Mesothelial cell of epicardium (in vitro differentiated cells): ENCODE measurements around the gene GNA12. TPM values are rescaled to one million over a fixed set of nuclear protein-coding genes. Genes with fewer than 3 reads are reported as not detected.

Source experiments
- DNase-seq, 2 experiments: peaks; one replicate each; pipeline ENCODE4 v3.0.0; 2021; ENCODE audit warnings: low spot score in 2 of 2; ENCODE audit not compliant: unreplicated experiment in 2 of 2
- H3K27ac Mint-ChIP-seq: 2 replicates; pipeline ENCODE4 v1.8.0; 2021; ENCODE audit warnings: mixed read lengths
- H3K27me3 Mint-ChIP-seq: 2 replicates; pipeline ENCODE4 v1.8.0; 2021; ENCODE audit warnings: low read depth, mixed read lengths
- H3K36me3 Mint-ChIP-seq: 2 replicates; pipeline ENCODE4 v1.8.0; 2021; ENCODE audit warnings: mixed read lengths
- H3K4me1 Mint-ChIP-seq: 2 replicates; pipeline ENCODE4 v1.8.0; 2021; ENCODE audit warnings: mixed read lengths
- H3K4me3 Mint-ChIP-seq: 2 replicates; pipeline ENCODE4 v1.8.0; 2021; ENCODE audit warnings: mild to moderate bottlenecking, moderate library complexity, mixed read lengths
- H3K9me3 Mint-ChIP-seq: 2 replicates; pipeline ENCODE4 v1.8.0; 2021; ENCODE audit warnings: mixed read lengths
- CTCF ChIP-seq: fragments of 200-600 bp; sonication (generic); IDR thresholded peaks from one replicate; pipeline ENCODE4 v1.5.0; 2021; ENCODE audit warnings: antibody characterized with exemption; ENCODE audit not compliant: unreplicated experiment
- total RNA-seq: library from RNA; stranded (reverse); gene quantifications from 3 replicates; pipeline ENCODE4 v1.2.1, GENCODE V29; 2021

GNA12 gene
- total RNA-seq, 1 donor from 2014 or later, result 57.1 TPM

- Mint-ChIP-seq H3K27ac (peak overlapping the region; percentile 80), H3K9me3 (no peaks in the 10 kb centered on the region), H3K4me3 (peak overlapping the region; percentile 20), H3K4me1 (peaks cover 31% of the 10 kb centered on the region), H3K27me3 (no peaks in the 10 kb centered on the region), H3K36me3 (peaks cover 27% of the 10 kb centered on the region)
- no peak for DNase-seq
- TF ChIP-seq CTCF, result no peak
These were observed 127.2 kb downstream of the GNA12 start for GRCh38 chr7:2716906-2717292.

GRCh38 chr7:2716488-2716887, 127.6 kb downstream of the GNA12 start:
- Mint-ChIP-seq H3K9me3 (no peaks in the 10 kb centered on the region), H3K27ac (peak overlapping the region; percentile 80), H3K4me3 (peak overlapping the region; percentile 20), H3K4me1 (peaks cover 31% of the 10 kb centered on the region), H3K27me3 (no peaks in the 10 kb centered on the region), H3K36me3 (peaks cover 27% of the 10 kb centered on the region)
- no peak for DNase-seq
- no peak for TF ChIP-seq CTCF

- Mint-ChIP-seq H3K9me3 (no peaks in the 10 kb centered on the region), H3K27me3 (no peaks in the 10 kb centered on the region), H3K36me3 (peaks cover 26% of the 10 kb centered on the region), H3K4me3 (no peak overlapping the region), H3K4me1 (peaks cover 31% of the 10 kb centered on the region), H3K27ac (no peak overlapping the region)
- DNase-seq, result no peak
- TF ChIP-seq CTCF, result no peak
These were observed 128.5 kb downstream of the GNA12 start for GRCh38 chr7:2715341-2716231.

DNA sequence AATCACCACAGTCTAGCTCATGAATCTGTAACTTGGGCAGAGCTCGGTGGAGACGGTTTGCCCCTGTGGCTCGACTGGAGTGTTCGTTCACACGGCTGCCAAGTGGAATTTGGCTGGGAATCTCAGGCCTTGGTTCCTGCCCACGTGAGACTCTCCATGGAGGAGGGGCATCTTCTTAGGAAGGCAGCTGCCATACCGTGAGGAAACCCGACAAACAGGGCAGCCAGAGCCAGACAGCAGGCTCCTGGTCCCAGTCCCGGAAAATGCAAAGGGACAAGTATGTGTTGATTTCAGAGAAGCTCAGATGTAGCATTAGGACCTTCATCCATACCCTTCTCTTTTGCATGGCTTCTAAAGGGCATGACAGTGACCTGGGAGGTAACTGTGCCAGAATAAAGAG, 129.5 kb downstream of the GNA12 start:
- TF ChIP-seq CTCF, result no peak
- peaks cover 2% of the 10 kb centered on the region for H3K27me3 Mint-ChIP-seq
- no peak overlapping the region for H3K27ac Mint-ChIP-seq
- H3K4me3 Mint-ChIP-seq, result no peak overlapping the region
- no peaks in the 10 kb centered on the region for H3K9me3 Mint-ChIP-seq
- peaks cover 33% of the 10 kb centered on the region for H3K4me1 Mint-ChIP-seq
- peaks cover 20% of the 10 kb centered on the region for H3K36me3 Mint-ChIP-seq
- no peak for DNase-seq

DNA sequence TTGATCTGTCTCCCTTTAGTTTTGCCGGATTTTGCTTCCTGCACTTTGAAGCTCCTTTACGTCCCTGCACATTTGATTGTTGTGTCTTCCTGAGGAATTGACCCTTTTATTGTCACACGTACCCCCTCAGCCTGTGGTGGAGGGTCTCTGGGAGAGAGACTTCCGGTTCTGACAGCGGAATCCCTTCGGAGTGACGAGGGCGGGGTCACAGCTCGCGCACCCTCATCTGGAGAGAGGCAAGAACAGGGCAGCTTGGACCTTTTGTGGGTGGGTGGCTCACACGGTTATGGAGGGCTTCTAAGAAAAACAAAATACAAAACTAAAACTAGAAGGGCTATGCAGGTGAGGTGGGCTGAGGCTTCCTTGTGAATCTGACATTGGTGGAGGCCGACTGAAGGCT, 130.1 kb downstream of the GNA12 start:
- DNase-seq, result no peak
- Mint-ChIP-seq H3K36me3 (peaks cover 20% of the 10 kb centered on the region), H3K4me1 (peaks cover 34% of the 10 kb centered on the region), H3K9me3 (no peaks in the 10 kb centered on the region), H3K4me3 (no peak overlapping the region), H3K27ac (no peak overlapping the region), H3K27me3 (peaks cover 4% of the 10 kb centered on the region)
- no peak for TF ChIP-seq CTCF
